ENCODE data around the gene GRK2. TPM values are rescaled to one million over a fixed set of nuclear protein-coding genes. Genes with fewer than 3 reads are reported as not detected.

Gene GRK2
- total and polyA plus RNA-seq, 9 of the 15 experiments (the other 6 are each of a cell fraction or from before 2014, with no cell fraction given), result 0.24 to 95.8 (median 56.5) TPM

DNA sequence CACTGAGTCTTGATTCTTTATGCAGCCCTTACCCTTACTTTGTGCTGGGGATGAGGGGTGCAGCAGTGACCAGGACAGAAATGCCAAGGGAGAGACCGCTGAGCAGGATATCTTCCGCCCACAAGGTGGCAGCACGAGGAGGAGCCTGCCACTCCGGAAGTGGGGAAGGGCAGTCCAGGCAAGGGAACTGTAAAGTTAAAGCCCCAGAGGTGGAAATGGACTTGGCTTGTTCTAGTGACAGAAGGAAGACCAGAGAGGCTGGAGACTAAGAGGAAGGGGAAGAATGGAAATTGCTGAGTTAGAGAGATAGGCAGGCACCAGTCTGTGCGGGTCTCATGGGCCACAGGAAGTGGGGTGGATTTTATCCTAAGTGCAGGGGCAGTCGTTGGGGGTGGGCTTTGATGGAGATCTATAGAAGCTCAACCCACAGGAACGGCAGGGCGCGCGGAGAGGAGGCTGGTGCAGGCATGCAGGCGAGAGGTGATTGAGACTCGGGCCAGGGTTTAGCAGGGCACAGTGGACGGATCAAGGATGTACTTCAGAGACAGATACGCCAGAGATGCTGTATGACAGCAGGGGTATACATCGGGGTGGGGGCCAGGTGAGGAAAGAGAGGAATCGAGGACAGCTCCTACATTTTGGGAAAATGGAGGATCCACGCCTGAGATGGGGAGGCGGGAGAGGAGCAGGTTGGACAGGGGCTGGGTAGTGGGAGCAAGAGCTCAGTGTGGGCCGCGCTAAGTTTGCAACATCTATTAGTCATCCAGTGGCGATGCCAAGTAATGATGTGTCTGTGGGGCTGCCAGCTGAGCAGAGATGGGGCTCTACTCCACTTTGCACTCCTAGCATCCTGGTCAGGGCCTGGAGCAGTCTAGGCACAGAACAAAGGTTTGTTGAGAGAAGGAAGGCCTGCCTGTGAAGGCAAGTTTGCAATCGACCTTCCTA, 3.3 kb upstream of the GRK2 start (continued):
- TF ChIP-seq TSHZ1 (CRISPR knock-in tag; IDR thresholded peaks at IDR 0.05) (no peak), CEBPG (CRISPR knock-in tag; IDR thresholded peaks at IDR 0.05) (no peak), CEBPG (tag; conservative IDR thresholded peaks at IDR 0.05 in 1 of 2, IDR thresholded peaks at IDR 0.05 in 1 of 2) (no peak), NCOA6 (IDR thresholded peaks at IDR 0.05) (no peak), MAFG (tag; conservative IDR thresholded peaks at IDR 0.05) (no peak), GATA2 (CRISPR knock-in tag; IDR thresholded peaks at IDR 0.05) (no peak), CHD4 (IDR thresholded peaks at IDR 0.05; ENCODE audit: insufficient read depth, insufficient replicate concordance, low read depth, low read length, poor library complexity, severe bottlenecking) (no peak), TCF15 (CRISPR knock-in tag; IDR thresholded peaks at IDR 0.05) (no peak), ZNF12 (CRISPR knock-in tag; IDR thresholded peaks at IDR 0.05) (no peak), RNF2 (IDR thresholded peaks at IDR 0.05) (no peak; the same call in 1 of the 2 replicates), SP2 (IDR thresholded peaks at IDR 0.05; ENCODE audit: extremely low read depth, low read depth, low read length, poor library complexity, severe bottlenecking) (no peak), PHTF2 (CRISPR knock-in tag; IDR thresholded peaks at IDR 0.05) (no peak), RBM25 (IDR thresholded peaks at IDR 0.05; ENCODE audit: low read depth, low read length, severe bottlenecking) (no peak), MTA1 (IDR thresholded peaks at IDR 0.05; ENCODE audit: borderline replicate concordance) (no peak), ZNF696 (CRISPR knock-in tag; conservative IDR thresholded peaks at IDR 0.05) (no peak), MXI1 (IDR thresholded peaks at IDR 0.05; ENCODE audit: low read depth, low read length) (no peak), MCM5 (IDR thresholded peaks at IDR 0.05; ENCODE audit: low read depth) (no peak), MBD1 (CRISPR knock-in tag; IDR thresholded peaks at IDR 0.05) (no peak), ZBTB9 (CRISPR knock-in tag; IDR thresholded peaks at IDR 0.05) (no peak), KDM2B (CRISPR knock-in tag; IDR thresholded peaks at IDR 0.05) (no peak), FOXJ3 (CRISPR knock-in tag; IDR thresholded peaks at IDR 0.05) (no peak), FOS (IDR thresholded peaks at IDR 0.05; ENCODE audit: extremely low read depth, insufficient read length) (no peak)

All from K562 (cell line).